Eye (tissue), 1 donor: ENCODE measurements around the gene SYNJ2.

ENCODE experiments used
- DNase-seq: peaks from one replicate; pipeline ENCODE4 v3.0.0-alpha.2; 2015

Gene SYNJ2

GRCh38 chr6:158013904-158014504 lies 32.3 kb downstream of the SYNJ2 start:
- no peak for DNase-seq

GRCh38 chr6:158014505-158015187 lies 33.0 kb downstream of the SYNJ2 start:
- DNase-seq = no peak

- no peak for DNase-seq
Observed at GRCh38 chr6:158015188-158015506, 33.5 kb downstream of the SYNJ2 start.

GRCh38 chr6:158016571-158017383 lies 35.1 kb downstream of the SYNJ2 start:
- DNase-seq = peak; percentile 60

GRCh38 chr6:158017621-158018040 lies 36.0 kb downstream of the SYNJ2 start:
- DNase-seq = no peak

GRCh38 chr6:158018041-158018771 lies 36.5 kb downstream of the SYNJ2 start:
- peak; percentile 31 for DNase-seq

- no peak for DNase-seq
Observed at GRCh38 chr6:158018851-158019361, 37.2 kb downstream of the SYNJ2 start.

- no peak for DNase-seq
Observed at GRCh38 chr6:158019416-158019815, 37.8 kb downstream of the SYNJ2 start.

GRCh38 chr6:158020272-158020711 lies 38.6 kb downstream of the SYNJ2 start:
- DNase-seq = no peak

GRCh38 chr6:158020811-158021210 lies 39.1 kb downstream of the SYNJ2 start:
- no peak for DNase-seq

- DNase-seq = no peak
Observed at GRCh38 chr6:158021376-158021775, 39.7 kb downstream of the SYNJ2 start.

- no peak for DNase-seq
Observed at GRCh38 chr6:158021814-158022748, 40.4 kb downstream of the SYNJ2 start.

- no peak for DNase-seq
Observed at GRCh38 chr6:158022749-158023596, 41.3 kb downstream of the SYNJ2 start.

- no peak for DNase-seq
Observed at GRCh38 chr6:158023597-158023939, 41.9 kb downstream of the SYNJ2 start.

GRCh38 chr6:158024566-158025297 lies 43.1 kb downstream of the SYNJ2 start:
- no peak for DNase-seq

GRCh38 chr6:158026054-158026900 lies 44.6 kb downstream of the SYNJ2 start:
- DNase-seq = peak; percentile 75

GRCh38 chr6:158026901-158027589 lies 45.4 kb downstream of the SYNJ2 start:
- no peak for DNase-seq

- DNase-seq = no peak
Observed at GRCh38 chr6:158027590-158028285, 46.1 kb downstream of the SYNJ2 start.
